ELF-1 (cell line): ENCODE measurements around the gene POLL.
A peak's percentile ranks its signal among the peaks of the same experiment; 100 is the strongest.
"Not testable (repeated sequence)": the region's sequence is repeated elsewhere in the genome, so short reads cannot be mapped to it uniquely, and the experiment has no call there.

Experiments used
- DNase-seq: peaks from one replicate; pipeline ENCODE4 v3.0.0-alpha.2; 2016; ENCODE audit warnings: low read depth, low spot score

Gene POLL

DNA sequence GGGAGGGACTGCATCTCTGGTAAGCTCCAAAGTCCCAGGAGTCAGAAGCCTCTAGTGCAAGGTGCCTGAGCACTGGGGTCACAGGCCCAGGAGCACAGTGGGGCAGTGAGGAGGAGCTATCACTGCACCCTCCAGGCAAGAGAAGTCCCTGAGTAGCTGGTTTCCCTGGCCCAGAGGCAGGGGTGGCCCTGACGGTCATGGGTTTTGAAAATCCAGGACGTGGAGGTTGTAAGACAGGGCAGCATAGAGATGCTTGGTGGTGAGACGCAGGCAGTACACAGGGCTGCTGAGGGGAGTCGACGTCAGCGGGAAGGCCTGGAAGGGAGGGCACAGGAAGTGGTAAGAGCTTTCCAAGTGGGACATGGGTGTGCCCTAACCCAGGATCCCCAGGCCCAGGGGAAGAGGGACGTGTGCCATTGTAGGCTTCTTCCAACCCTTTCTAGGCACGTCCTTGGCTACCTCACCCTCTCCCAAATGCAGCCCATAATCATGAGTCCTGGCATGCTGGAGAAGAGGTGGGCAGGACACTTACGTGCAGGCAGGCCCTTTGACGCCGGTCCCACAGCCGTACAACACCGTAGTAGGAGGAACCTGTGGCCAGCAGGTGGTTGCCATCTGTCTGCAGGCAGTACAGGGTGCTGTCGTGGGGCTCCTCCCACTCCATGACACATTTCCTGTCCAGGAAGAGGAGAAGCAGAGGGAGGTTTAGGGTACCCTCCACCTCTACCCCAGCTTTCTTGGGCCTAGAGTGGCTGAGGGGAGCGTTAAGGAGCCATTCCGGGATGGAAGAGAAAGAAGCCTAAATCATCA lies 23.2 kb upstream of the POLL start:
- no peak for DNase-seq

DNA sequence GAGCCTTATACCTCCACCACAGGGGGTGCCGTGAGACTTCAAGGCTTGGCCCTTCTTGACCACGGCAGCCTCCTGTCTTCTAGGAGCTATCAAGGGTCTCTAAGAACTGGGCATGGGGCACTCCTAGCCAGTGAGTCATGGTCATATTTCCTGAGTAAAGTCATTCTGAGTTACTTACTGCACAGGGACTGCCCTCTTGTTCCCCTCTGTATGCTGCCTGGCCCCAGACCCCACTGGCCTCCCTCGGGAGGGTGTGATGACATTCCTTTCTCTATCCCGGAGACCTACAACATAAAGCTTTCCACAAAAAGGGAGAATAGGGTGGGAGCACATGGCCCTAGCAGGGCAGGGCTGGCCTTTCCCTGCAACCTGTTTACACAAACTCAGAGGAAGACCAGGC lies 21.4 kb upstream of the POLL start:
- no peak for DNase-seq

DNA sequence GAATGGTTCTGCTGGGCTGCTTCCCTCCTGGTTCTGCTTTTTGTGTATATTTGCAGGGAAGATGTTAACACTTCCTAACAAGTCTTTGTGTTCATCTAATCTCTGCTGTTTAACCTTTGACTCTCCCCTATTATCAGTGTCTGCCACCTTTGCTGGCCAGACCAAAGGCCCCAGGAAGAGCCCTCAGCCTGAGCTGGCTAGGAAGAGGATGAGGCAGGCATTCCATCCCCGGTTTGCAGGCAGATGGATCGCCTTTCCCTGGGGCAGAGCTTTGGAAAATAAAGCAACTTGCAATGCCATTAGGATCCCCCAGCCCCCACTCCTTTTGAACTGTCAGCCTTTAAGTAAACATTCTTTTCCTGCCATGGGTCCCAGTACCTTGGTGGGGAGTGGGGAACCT lies 19.1 kb upstream of the POLL start:
- peak; percentile 94 for DNase-seq

DNA sequence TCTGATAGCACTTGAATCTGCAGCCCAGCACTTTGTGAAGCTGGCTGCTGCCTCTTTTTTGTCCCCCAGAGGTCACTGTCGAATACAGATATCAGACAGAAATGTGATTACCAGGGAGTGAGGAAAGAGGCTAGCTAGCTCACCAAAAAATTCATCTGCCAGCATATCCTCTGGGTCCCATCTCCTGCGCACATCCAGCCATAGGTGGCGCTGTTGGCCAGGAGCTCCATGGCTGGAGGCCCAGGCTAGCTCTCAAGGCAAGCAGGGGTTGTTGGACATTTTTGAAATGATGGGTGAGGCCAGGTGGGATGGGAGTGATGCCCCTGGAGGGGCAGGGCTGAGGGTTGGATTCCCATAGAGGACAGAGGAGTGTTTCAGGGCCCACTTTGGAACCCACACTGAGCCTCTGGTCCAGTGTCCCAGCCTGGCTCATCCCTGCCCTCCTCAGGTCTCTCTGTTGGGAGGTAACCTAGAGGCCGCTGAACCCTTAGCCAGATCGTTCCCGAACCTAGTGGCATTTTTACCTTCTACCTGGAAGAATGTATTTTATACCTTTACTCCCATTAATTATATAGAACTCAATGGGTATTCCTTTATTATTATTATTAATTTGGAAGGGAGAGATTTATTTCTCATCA lies 14.8 kb upstream of the POLL start:
- DNase-seq = peak; percentile 97

DNA sequence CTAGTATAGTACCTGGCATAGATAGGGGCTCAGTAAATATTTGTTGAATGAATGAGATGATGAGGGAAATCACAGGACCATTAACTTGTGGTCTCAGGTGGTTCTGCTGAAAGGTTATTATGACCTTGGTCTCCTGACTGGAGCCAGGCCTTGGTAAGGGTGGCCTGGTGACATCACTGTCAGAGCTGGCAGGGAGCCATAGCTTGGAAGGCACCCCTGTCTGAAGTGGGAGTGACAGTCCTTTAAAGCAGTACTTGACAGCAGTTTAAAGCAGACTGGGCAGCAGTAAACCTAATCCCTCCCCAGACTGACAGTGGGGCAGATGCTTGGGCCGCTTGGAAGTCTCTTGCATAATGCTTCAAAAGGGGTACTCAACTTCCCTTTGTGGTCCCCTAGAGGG lies 13.5 kb upstream of the POLL start:
- DNase-seq = no peak

DNA sequence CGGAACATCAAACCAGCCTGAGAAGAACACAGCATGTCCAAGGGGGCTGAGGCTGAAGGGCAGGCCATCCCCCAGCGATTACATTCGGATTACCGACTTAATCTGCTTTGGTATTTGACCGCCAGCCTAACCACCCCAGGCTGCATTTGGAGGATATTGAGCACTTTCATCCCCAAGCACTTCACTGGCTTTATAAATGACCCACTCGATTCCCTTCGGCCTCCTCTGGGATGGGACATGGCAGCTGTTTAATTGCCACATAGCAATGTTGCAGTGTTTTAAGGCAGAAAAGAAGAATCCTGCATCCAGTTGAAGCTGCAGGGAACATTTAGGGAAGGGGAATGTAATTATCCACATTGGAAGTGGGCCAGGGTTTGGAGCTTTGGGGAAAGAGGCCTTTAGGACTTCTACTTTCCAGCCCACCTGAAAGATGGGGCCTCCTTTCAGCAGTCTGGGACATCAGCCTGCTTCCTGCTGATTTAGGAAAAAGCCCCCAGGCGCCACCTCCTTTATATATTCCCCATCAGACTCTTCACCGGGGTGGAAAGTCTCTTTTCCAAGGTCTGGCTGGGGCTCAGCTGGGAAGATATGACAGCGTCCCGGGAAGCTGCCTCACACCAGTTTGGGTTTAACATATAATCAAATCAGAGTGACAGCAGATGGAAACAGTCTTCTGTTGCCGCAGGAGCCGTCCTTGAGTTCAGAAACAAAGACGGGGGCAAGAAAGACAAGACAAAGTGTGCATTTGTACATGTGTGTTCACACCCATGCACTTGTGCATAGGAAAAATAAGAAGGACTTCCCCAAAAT lies 9.2 kb upstream of the POLL start:
- DNase-seq = peak; percentile 43

DNA sequence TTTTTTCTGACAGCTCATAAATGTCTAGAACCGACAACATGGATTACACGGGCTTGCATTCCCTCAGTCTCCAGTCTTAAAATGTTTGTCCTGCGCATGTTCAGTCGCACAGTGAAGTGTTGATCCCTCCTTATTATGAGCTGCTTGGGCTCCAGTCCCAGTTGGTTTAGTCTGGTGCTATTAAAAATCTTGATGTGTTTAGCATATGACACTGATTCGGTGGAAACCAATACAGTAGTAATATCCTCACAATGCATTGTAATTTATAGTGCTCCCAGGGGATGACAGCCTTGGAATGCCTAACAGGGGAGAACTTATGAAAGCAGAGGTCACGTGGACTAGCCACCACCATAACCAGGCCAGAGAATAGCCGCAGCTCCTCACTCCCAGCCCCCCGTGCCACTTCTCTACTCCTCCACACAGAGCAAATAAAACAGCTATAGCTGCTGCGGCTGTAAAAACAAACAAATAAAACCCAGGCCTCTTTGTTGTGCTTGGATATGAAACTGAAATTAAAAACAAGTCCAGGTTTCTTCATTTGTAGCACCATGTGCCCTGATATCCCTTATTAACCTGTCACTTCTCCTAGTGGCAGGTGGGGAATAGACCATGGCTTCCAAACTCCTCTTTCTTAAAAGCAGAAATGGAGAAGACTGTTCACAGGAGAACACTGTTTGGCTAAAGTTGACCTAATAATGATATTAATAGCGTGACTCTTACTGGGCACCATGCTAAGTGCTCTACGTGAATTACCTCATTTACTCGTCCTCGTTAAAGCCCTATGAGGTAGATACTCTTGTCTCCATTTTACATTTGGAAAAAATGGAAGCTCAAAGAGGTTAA lies 7.8 kb upstream of the POLL start:
- no peak for DNase-seq

DNA sequence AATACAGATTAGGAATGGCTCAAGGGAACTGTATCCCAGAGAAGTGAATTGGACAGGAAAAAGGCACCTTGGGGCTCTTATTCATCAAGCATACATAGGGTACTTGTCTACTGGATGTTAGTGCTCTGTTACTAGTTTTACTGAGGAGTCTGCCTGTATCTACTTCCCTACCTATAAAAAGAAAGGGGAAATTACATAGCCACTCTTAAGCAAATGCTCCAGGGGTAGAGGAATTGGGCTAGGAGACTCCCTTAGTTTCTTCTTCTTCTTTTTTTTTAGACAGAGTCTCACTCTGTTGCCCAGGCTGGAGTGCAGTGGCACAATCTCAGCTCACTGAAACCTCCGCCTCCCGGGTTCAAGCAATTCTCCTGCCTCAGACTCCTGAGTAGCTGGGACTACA lies 5.3 kb upstream of the POLL start:
- DNase-seq = not testable (repeated sequence)

DNA sequence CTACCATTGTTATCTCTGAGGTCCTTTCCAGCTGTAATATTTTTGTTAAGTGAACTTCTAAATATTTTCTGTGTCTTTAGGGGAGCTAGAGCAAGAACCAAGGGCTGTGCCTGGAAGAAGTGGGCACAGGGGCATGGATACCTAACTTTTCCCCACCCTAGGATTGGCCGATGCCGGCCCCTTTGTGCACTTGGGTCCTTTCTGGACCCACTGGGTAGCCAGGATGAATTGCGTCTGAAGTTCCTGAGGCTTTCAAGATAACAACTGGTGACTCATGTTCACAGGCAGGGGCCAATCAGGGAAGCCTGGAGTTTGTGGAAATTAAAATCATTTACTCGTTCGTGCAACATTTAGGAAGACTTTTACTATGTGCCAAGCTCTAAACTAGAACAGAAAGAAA lies 822 bp upstream of the POLL start:
- DNase-seq = no peak

DNA sequence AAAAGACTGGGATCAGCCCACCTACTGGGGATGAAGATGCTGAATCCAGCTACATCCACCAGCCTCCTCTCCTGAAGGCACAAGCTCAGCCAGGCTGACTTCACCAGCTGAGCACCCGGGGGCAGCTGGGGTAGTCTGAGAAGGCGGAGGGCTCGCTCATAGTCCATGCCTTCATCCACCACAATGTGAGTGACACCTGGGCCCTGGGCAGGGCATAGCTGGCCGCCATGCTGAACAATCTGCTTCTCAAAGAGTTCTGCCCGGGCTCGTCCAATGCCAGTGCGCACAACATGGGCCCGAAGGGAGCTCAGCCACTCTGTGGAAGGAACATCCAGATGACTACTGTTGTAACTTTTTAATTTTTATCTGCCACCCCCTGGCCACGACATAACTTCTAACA lies 2.2 kb downstream of the POLL start:
- no peak for DNase-seq

DNA sequence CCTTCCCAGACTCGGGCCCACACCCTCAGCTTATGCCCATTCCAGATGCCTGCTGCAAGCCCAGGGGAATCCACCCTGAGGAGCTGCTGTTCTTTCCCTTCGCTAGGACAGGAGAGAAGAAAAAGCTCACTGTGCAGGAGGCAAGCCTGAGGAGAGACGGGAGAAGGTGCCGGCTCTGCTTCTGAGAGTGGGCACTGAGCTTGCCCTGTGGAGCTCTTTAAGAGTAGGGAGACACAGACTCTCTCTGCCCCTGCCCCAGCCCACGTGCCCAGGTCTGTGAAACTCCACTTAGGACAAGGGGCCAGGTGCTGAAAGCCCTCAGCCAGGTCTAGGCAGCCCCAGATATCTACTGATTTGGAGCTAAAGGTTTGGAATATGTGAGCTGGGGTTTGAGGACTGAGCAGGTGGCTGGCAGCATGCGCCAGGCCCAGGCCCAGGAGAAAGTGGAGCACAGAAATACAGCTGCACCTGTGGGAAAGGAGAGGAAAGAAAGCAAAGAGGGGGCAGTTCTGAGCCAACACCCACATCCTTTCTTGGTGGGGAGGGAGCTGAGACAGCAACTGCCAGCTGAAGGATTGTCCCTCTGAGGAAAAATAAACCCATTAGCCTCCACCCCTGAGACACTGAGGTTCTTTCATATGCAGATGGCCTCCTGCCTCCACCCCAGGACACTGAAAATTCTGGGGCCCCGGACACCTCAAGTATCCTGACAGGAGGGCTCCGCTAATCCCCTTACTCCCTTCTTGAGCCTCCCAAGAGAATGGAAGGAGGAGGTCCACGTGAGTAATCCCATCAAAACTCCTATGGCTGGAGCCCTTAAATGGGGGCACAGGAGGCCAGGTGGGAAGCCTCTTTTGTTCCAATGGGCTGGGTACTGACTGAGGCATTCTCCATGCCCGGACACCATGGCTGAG lies 7.3 kb downstream of the POLL start:
- DNase-seq = no peak

DNA sequence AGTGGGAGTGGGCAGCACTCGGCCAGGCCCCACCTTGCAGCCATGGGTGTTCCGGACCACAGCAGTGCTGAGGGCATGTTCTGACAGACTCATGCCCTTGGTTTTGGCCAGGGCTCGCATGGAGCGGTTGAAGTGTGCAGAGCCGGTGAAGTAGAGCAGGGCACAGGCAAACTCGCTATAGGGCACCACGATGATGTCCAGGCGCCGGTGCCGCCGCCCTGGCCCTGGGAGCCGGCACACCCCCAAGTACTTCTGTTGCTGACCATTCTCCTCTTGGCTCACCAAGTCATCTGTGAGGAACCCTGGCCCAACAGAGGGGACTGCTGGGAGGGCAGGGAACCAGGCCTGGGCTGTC lies 8.6 kb downstream of the POLL start:
- no peak for DNase-seq

DNA sequence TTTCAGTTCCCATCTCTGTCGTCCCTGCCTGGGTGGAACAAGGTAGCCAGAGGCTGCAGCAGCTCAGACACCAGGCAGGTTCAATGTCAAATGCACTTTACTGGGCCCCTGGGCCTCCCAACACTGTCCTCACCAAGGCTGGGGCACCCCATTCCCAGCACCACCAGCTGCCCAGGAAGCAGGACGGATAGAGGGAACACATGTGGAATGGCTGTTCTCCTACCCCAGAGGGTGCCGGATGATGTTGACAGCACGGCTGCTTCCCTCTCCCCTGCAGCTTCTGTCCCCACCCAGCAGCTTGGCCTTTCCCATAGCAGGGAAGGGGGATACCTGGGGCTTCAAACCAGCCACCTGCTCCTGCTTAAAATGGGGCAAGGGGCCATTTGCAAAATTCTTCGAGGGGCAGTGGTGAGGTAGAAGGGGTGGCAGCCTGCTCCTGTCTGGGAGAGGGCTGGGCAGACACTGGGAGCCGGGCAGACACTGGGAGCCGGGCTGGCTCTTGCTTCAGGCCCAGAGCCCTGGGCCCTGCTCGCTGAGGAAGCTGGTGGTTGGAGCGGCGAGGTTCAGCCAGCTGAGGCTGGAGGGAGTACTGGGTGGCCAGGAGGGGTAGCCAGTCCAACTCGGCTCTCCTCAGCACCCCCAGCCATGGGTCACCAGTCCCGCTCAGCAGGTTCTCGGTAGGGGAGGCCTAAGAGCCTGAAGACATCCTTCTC lies 9.1 kb downstream of the POLL start:
- no peak for DNase-seq

DNA sequence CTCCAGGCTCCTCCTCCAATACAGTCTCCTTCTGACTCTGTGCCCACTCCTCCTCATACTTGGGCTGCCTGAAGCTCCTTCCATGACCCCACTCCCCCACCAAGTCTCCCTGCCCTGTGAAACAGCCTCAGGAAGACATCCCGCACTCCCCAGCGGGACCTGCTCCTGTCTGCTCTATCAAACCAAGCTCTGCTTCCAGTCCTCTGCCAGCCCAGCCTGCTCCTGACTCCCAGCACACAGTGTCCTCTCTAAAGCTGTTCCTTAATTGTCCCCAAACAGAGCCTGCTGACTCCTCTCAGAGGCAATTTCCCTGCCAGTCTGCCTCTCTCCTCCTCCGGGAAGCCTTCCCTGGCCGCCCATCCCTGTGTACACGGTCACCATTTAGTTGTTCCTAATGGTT lies 9.9 kb downstream of the POLL start:
- no peak for DNase-seq

DNA sequence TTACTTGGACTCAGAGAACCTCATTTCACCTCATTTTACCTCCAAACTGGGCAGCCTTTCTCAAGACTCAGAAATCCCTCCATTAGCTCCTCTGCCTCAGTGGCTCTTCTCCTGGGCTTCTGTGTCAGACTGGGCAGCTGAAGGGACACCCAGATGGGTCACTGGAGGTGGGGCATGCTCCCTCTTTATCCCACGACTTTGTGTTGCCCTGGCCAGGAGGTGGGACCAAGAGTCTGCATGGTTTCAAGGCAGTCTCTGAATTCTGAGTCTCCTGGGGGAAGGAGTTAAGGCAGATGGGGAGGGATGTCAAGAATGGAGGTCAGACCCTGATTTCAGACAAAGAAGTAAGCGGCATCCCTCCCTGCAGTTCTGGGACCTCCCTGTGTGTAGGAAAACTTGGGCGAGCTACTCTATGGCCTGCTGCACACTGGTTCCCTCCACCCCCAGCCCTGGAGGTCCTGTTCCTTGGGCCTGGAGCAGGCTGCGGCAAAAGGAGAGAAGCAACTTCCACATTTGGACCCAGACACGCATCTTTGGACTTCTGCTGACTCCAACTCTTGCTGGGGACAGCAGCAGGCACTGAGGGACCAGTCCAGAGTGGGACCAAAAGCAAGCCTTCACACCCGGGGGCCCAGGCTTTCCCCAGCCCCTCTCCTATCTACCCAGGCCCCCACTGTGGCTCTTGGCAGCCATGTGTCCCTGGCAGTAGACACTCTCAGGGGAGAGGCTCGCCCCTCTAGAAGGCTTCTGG lies 10.8 kb downstream of the POLL start:
- DNase-seq = no peak

DNA sequence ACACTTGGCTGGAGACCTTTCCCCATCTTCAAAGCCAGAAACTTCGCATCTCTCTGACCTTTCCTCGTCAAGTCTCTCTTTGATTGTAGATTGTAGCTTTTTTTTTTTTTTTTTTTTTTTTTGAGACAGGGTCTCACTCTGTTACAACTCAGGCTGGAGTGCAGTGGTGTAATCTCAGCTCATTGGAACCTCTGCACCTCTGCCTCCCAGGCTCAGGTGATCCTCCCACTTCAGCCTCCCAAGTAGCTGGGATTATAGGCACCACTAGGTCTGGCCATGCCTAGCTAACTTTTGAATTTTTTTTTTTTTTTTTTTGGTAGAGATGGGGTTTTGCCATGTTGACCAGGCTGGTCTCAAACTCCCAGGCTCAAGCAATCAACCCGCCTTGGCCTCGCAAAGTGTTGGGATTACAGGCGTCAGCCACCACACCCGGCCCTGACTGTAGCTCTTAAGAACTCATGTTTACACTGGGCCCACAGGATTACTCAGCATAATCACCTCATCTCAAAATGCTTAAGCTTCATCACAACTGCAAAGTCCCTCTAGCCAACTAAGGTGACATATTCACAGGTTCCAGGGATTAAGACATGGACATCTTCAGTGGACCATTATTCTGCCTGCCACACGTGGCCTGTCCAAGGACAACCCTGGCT lies 11.7 kb downstream of the POLL start:
- DNase-seq = no peak

DNA sequence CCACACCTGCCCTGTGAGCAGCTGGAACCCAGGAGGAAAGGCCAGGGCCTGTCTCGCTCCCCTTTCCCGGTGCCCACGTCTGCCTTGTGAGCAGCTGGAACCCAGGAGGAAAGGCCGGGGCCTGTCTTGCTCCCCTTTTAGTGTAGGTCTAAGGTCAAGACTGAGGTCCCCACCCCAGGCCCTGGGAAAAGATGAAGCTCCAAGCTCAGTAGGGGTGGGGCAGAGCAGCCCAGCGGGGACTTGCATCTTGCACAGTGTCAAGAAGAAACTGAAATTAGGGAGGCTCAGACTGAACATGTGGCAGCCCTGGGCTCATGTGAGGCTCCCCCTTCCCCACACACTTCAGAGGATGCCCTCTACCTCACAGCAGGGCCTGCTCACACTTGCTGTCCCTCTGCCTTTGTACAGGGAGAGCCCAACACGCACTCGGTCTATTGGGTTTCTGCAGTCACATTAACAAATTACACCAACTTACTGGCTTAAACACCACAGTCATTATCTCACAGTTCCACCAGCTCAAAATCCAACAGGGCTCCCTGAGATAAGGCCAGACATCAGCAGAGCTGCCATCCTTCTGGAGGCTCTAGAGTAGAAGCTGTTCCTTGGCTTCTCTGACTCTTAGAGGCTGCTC lies 12.4 kb downstream of the POLL start:
- DNase-seq = no peak

DNA sequence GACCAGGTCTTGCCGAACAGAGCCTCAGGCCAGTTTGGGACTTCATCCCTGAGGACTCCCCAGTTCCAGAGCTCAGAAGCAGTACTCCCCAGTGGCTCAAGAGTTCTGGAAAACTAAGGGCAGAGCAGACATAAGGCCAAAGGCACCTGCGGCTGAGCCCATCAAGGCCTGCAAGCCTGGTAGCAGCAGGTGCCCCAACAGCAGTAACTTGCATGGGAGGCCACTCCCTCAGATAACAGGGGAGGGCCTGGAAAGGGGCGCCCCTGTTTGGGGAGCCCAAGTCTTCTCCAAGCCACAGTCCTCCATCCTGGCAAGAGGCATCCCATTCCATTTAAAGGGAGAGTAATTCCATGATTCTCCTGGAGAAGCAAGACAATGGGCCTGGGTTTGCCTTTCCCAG lies 13.0 kb downstream of the POLL start:
- DNase-seq = no peak
